Prostate gland (tissue), 2 donors: ENCODE measurements around the gene LRP8. TPM values are rescaled to one million over a fixed set of nuclear protein-coding genes. Genes with fewer than 3 reads are reported as not detected.
A peak's percentile ranks its signal among the peaks of the same experiment; 100 is the strongest.

Experiments
- DNase-seq: peaks from one replicate; pipeline ENCODE4 v3.0.0-alpha.2; 2019; ENCODE audit warnings: low spot score
- H3K27ac ChIP-seq, 2 donors: fragments of 200-600 bp; sonication (generic); 2 replicates each; pipeline ENCODE4 v1.5.1; 2017 to 2019
- H3K27me3 ChIP-seq: fragments of 200-600 bp; sonication (generic); replicated peaks from 2 replicates; pipeline ENCODE4 v1.5.1; 2019; ENCODE audit not compliant: insufficient read depth
- H3K36me3 ChIP-seq, 2 donors: fragments of 200-600 bp; sonication (generic); 1 replicate in 1 of 2; 2 replicates in 1 of 2; pipeline versions ENCODE4 v1.5.1 to v1.8.1; 2017 to 2019
- H3K4me1 ChIP-seq: fragments of 200-600 bp; sonication (generic); replicated peaks from 2 replicates; pipeline ENCODE4 v1.5.1; 2019
- H3K4me3 ChIP-seq, 2 donors: fragments of 200-600 bp; sonication (generic); 2 replicates each; pipeline ENCODE4 v1.5.1; 2017 to 2019
- H3K9me3 ChIP-seq: fragments of 200-600 bp; sonication (generic); 2 replicates; pipeline ENCODE4 v1.5.1; 2017
- CTCF ChIP-seq, 4 experiments: fragments of 200-600 bp in 2 of 4; fragments of 450-650 bp in 2 of 4; sonication (generic) in 2 of 4; IDR thresholded peaks; 1 replicate in 3 of 4; 2 replicates in 1 of 4; pipeline ENCODE4 v1.5.1; 2016 to 2019; ENCODE audit warnings: antibody characterized with exemption in 4 of 4, mild to moderate bottlenecking in 2 of 4, moderate library complexity in 2 of 4
- POLR2A ChIP-seq: fragments of 450-650 bp; IDR thresholded peaks from one replicate; pipeline ENCODE4 v1.6.1; 2016; ENCODE audit warnings: antibody characterized with exemption, mild to moderate bottlenecking
- POLR2AphosphoS5 ChIP-seq: sonication (generic); formaldehyde crosslinking; IDR thresholded peaks from one replicate; pipeline ENCODE4 v1.6.1; 2017; ENCODE audit warnings: antibody characterized with exemption
- WGBS: methylation state at CpG from one replicate; pipeline ENCODE4 v1.1.5; 2018; 5-methylcytosine and 5-hydroxymethylcytosine counted together
- intact Hi-C: fragments of 100-400 bp; cut with DNase I; formaldehyde crosslinking; loops from one replicate; pipeline ENCODE4 v1.14.2; 2022
- total RNA-seq, 2 donors: library from RNA; depleted of rRNA; stranded (reverse); fragments of >200 nt; gene quantifications; one replicate each; pipeline ENCODE4 v1.1.0, GENCODE V29; 2016

LRP8 gene
- total RNA-seq, 2 donors from 2014 or later: 6.7 to 130 TPM

GRCh38 chr1:53306168-53306567, 21.7 kb downstream of the LRP8 start:
- DNase-seq: no peak
- H3K27me3 ChIP-seq: no peaks in the 10 kb centered on the region
- TF ChIP-seq POLR2AphosphoS5 (no peak), CTCF (IDR thresholded peaks at IDR 0.05) (no peak), POLR2A (no peak)
- H3K36me3 ChIP-seq: no peaks in the 10 kb centered on the region
- H3K4me1 ChIP-seq: no peaks in the 10 kb centered on the region
- WGBS: 54% methylated on average over 4 of the region's 4 CpGs
- H3K27ac ChIP-seq: no peak overlapping the region
- H3K4me3 ChIP-seq: no peak overlapping the region
- intact Hi-C loops: no loop called here
- no peaks in the 10 kb centered on the region for H3K9me3 ChIP-seq

DNA sequence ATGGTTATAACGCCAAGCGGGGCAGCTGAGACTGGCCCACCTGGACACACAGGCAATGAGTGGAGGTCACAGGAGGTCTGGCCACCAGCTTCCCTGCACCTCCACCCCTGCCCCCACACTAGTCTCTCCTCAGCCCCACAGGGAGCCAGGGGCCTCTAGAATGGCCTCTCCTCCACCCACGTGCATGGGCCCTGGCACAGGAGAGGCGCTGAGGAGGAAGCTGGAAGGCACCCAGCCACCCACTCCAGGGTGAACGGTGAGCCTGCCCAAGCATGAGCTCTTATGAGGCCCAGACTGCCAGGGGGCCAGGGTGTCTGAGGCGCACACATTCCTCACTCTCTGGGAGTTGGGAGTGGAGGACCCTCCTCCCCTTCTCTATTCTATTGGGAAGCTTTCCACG, 22.2 kb downstream of the LRP8 start:
- Histone ChIP-seq H3K27ac (no peak overlapping the region), H3K36me3 (no peaks in the 10 kb centered on the region), H3K27me3 (no peaks in the 10 kb centered on the region), H3K4me1 (no peaks in the 10 kb centered on the region), H3K4me3 (no peak overlapping the region), H3K9me3 (no peaks in the 10 kb centered on the region)
- peak; percentile 56 for DNase-seq
- no peak for TF ChIP-seq POLR2A
- peak; percentile 10 for TF ChIP-seq POLR2AphosphoS5
- no peak for TF ChIP-seq CTCF (IDR thresholded peaks at IDR 0.05)
- intact Hi-C loops: no loop called here
- 49% methylated on average over 7 of the region's 7 CpGs for WGBS

DNA sequence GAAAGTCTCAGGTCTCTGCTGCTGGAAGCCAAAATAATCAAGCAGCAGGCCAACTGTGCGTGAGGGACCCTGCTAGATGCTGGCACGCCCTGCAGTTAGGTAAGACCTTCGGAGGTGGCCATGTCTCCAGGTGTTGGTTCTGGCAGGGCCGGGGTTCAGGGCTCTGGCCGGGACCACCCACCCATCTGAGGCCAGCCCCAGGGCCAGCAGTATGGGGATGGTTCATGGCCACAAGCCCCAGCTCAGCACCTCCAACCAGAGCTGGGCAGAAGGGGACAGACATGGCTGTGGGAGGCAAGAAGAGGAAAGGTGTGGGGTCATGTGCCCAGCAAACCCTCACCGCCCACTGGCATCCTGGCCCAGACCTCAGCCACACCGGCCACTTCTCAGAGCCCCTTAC, 23.3 kb downstream of the LRP8 start:
- H3K36me3 ChIP-seq: no peaks in the 10 kb centered on the region
- no peak overlapping the region for H3K27ac ChIP-seq
- no peak for TF ChIP-seq POLR2AphosphoS5
- no peaks in the 10 kb centered on the region for H3K9me3 ChIP-seq
- H3K4me3 ChIP-seq: no peak overlapping the region
- DNase-seq: no peak
- 78% methylated on average over 7 of the region's 7 CpGs for WGBS
- intact Hi-C loops: no loop called here
- no peaks in the 10 kb centered on the region for H3K4me1 ChIP-seq
- no peaks in the 10 kb centered on the region for H3K27me3 ChIP-seq

- intact Hi-C loops: no loop called here
- H3K27me3 ChIP-seq: no peaks in the 10 kb centered on the region
- H3K4me1 ChIP-seq: no peaks in the 10 kb centered on the region
- no peaks in the 10 kb centered on the region for H3K9me3 ChIP-seq
- DNase-seq: no peak
- no peak for TF ChIP-seq CTCF (IDR thresholded peaks at IDR 0.05)
- no peak for TF ChIP-seq POLR2AphosphoS5
- no peak for TF ChIP-seq POLR2A
- no peak overlapping the region for H3K4me3 ChIP-seq
- no peaks in the 10 kb centered on the region for H3K36me3 ChIP-seq
- H3K27ac ChIP-seq: no peak overlapping the region
- 54% methylated on average over 14 of the region's 14 CpGs for WGBS
Measured at GRCh38 chr1:53303726-53304515, 23.9 kb downstream of the LRP8 start.

DNA sequence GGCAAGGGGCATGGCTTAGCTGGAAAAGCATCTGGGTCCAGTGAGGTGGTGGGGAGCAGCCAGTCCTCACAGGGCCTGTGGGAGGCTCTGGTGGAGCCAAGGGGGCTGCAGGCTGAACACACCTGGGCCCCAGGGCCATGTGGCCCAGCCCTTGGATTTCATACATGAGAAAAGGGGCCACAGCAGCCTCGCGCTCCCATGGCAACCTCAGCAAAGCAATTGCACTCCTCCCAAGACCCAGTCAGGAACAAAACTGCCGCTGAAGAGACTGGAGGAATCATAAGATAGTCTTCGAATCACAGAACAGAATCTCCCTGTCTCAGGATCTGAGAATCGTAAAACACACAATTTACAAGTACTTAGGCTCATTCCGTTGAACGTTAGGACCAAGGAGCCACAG, 24.6 kb downstream of the LRP8 start:
- no peaks in the 10 kb centered on the region for H3K4me1 ChIP-seq
- H3K27ac ChIP-seq: no peak overlapping the region
- no peaks in the 10 kb centered on the region for H3K27me3 ChIP-seq

GRCh38 chr1:53299233-53299632, 28.6 kb downstream of the LRP8 start:
- TF ChIP-seq POLR2A (no peak), POLR2AphosphoS5 (no peak), CTCF (IDR thresholded peaks at IDR 0.05) (no peak)
- H3K9me3 ChIP-seq: no peaks in the 10 kb centered on the region
- no peak overlapping the region for H3K27ac ChIP-seq
- intact Hi-C loops: no loop called here
- WGBS: 83% methylated on average over 3 of the region's 3 CpGs
- no peaks in the 10 kb centered on the region for H3K27me3 ChIP-seq
- H3K4me3 ChIP-seq: no peak overlapping the region
- peaks cover 7% of the 10 kb centered on the region for H3K4me1 ChIP-seq
- DNase-seq: no peak
- H3K36me3 ChIP-seq: no peaks in the 10 kb centered on the region

More for the DNA sequence above, 24.6 kb downstream of the LRP8 start:
- 74% methylated on average over 7 of the region's 7 CpGs for WGBS
- intact Hi-C loops: no loop called here
- Histone ChIP-seq H3K4me3 (no peak overlapping the region), H3K9me3 (no peaks in the 10 kb centered on the region), H3K36me3 (no peaks in the 10 kb centered on the region)
- DNase-seq: no peak
- TF ChIP-seq POLR2AphosphoS5: no peak
